Lower leg skin (tissue), 3 donors: ENCODE measurements around the gene INTS2.

Experiments
- POLR2A ChIP-seq, 2 donors: fragments of 450-650 bp; IDR thresholded peaks; one replicate each; pipeline ENCODE4 v1.6.1; 2016 to 2017; ENCODE audit warnings: antibody characterized with exemption in 2 of 2, mild to moderate bottlenecking in 1 of 2, moderate library complexity in 1 of 2
- TF ChIP-seq, protein P1 (sequence below), 3 donors: fragments of 450-650 bp; IDR thresholded peaks; one replicate each; pipeline ENCODE4 v1.5.1; 2016; ENCODE audit warnings: antibody characterized with exemption in 3 of 3, mild to moderate bottlenecking in 3 of 3, moderate library complexity in 2 of 3

DNA sequence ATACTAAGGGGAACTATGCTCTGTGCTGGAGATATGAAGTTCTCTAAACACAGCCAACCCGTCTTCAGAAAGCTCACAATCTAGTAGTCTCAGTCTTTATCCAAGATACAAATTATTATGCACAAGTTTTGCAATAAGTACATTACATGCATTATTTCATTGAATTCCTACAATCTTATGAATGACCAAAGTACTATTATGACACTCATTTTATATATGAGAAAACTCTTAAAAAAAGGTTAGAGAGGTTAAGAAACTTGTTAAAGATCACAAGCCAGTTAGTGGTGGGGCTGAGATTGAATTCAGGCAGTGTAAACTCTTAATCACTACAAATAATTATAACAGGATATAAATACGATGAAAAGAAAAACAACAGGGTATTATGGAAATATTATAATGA is 59.7 kb downstream of the INTS2 start:
- TF ChIP-seq, protein P1, sequence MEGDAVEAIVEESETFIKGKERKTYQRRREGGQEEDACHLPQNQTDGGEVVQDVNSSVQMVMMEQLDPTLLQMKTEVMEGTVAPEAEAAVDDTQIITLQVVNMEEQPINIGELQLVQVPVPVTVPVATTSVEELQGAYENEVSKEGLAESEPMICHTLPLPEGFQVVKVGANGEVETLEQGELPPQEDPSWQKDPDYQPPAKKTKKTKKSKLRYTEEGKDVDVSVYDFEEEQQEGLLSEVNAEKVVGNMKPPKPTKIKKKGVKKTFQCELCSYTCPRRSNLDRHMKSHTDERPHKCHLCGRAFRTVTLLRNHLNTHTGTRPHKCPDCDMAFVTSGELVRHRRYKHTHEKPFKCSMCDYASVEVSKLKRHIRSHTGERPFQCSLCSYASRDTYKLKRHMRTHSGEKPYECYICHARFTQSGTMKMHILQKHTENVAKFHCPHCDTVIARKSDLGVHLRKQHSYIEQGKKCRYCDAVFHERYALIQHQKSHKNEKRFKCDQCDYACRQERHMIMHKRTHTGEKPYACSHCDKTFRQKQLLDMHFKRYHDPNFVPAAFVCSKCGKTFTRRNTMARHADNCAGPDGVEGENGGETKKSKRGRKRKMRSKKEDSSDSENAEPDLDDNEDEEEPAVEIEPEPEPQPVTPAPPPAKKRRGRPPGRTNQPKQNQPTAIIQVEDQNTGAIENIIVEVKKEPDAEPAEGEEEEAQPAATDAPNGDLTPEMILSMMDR (IDR thresholded peaks at IDR 0.05), result no peak
- no peak for TF ChIP-seq POLR2A (IDR thresholded peaks at IDR 0.05)
